Measurements from ENCODE around the gene SMPX. TPM values are rescaled to one million over a fixed set of nuclear protein-coding genes. Genes with fewer than 3 reads are reported as not detected.

The SMPX gene
- total and polyA plus RNA-seq, 9 of the 15 experiments (the other 6 are each of a cell fraction or from before 2014, with no cell fraction given), result not detected

- DNase-seq (ENCODE audit: extremely low read depth in 1 of 4, low spot score in 3 of 4) (no peak), ATAC-seq (no peak), FAIRE-seq (no peak)
- Histone ChIP-seq H3K9me3 (replicated peaks; ENCODE audit: control insufficient read depth, insufficient read depth, low read depth, low read length) (no peaks in the 10 kb centered on the region), H3K4me3 (no peak overlapping the region), H4K20me1 (replicated peaks; ENCODE audit: control insufficient read depth, insufficient read depth, low read length) (no peaks in the 10 kb centered on the region), H3K9me1 (ENCODE audit: control insufficient read depth, insufficient read depth, low read length) (no peaks in the 10 kb centered on the region), H3K27ac (ENCODE audit: extremely low read depth, low read depth, low read length) (no peak overlapping the region), H3K36me3 (ENCODE audit: control insufficient read depth, insufficient read depth, low read length) (no peaks in the 10 kb centered on the region), H3K9ac (ENCODE audit: insufficient read depth in 1 of 2, low read depth in 2 of 2, low read length in 2 of 2) (no peak overlapping the region), H2AFZ (ENCODE audit: low read depth, low read length) (no peak overlapping the region), H3K27me3 (ENCODE audit: control insufficient read depth in 2 of 2, insufficient read depth in 2 of 2, low read length in 2 of 2) (no peaks in the 10 kb centered on the region), H3K4me1 (replicated peaks in 1 of 2; ENCODE audit: control insufficient read depth in 2 of 2, insufficient read depth in 2 of 2, low read length in 2 of 2) (no peaks in the 10 kb centered on the region), H3K4me2 (ENCODE audit: insufficient read depth, low read length) (no peak overlapping the region), H3K79me2 (ENCODE audit: control insufficient read depth, insufficient read depth, low read length) (no peaks in the 10 kb centered on the region)
- TF ChIP-seq ATF3 (IDR thresholded peaks at IDR 0.05) (peak; percentile 79), ATF3 (CRISPR knock-in tag; conservative IDR thresholded peaks at IDR 0.05) (no peak), JUND (IDR thresholded peaks at IDR 0.05; ENCODE audit: borderline replicate concordance, low read depth, low read length) (peak; percentile 16; the same call in 1 of the 2 replicates), JUND (tag; IDR thresholded peaks at IDR 0.05; ENCODE audit: borderline replicate concordance, low read depth, low read length) (peak; percentile 39; the same call in 2 of the 3 replicates), CEBPG (CRISPR knock-in tag; IDR thresholded peaks at IDR 0.05) (no peak), CEBPG (tag; conservative IDR thresholded peaks at IDR 0.05 in 1 of 2, IDR thresholded peaks at IDR 0.05 in 1 of 2) (peak in 1 of 2 experiments; percentile 20; a peak in 1 of 4 replicates), SRSF3 (IDR thresholded peaks at IDR 0.05; ENCODE audit: insufficient read depth, low read length) (no peak)
- in situ Hi-C loops (cut with MboI), result no loop called here
- ChIA-PET POLR2A (no interaction called here), CTCF (ENCODE audit: low intra/inter-chr PET ratio) (no interaction called here)
- intact Hi-C loops (cut with micrococcal nuclease), result no loop called here
- no TSS peak for BruUV-seq (replicated peaks)
Measured at GRCh38 chrX:21806691-21807090, 48.8 kb upstream of the SMPX start.

All from K562 (cell line).